RWPE2 (cell line): Measurements from ENCODE around the gene ADAMTS17.

Experiments used
- ATAC-seq: fragments of 200-7000 bp; cut with Tn5 transposase; 3 replicates; pipeline ENCODE4 v1.9.1; 2021; ENCODE audit warnings: low read depth
- DNase-seq: peaks from one replicate; pipeline ENCODE4 v3.0.0-alpha.2; 2020; ENCODE audit warnings: low spot score
- H3K27ac ChIP-seq: fragments of 450-650 bp; 2 replicates; pipeline ENCODE4 v1.5.1; 2017; ENCODE audit warnings: mild to moderate bottlenecking; ENCODE audit not compliant: poor library complexity, severe bottlenecking
- H3K27me3 ChIP-seq: fragments of 250-450 bp; sonication (Bioruptor Pico); 2 replicates; pipeline ENCODE4 v1.5.1; 2021; ENCODE audit warnings: mild to moderate bottlenecking, moderate library complexity; ENCODE audit not compliant: insufficient read depth, poor library complexity, severe bottlenecking
- H3K36me3 ChIP-seq: fragments of 250-450 bp; sonication (Bioruptor Pico); 2 replicates; pipeline ENCODE4 v1.5.1; 2020; ENCODE audit warnings: low read depth, mild to moderate bottlenecking, moderate library complexity
- H3K4me1 ChIP-seq: fragments of 250-450 bp; sonication (Bioruptor Pico); 2 replicates; pipeline ENCODE4 v1.5.1; 2021; ENCODE audit warnings: mild to moderate bottlenecking, moderate library complexity; ENCODE audit not compliant: insufficient read depth, poor library complexity, severe bottlenecking
- H3K4me3 ChIP-seq: fragments of 250-450 bp; sonication (Bioruptor Pico); 2 replicates; pipeline ENCODE4 v1.5.1; 2021; ENCODE audit warnings: mild to moderate bottlenecking, moderate library complexity; ENCODE audit not compliant: severe bottlenecking
- H3K9me3 ChIP-seq: fragments of 250-450 bp; sonication (Bioruptor Pico); 2 replicates; pipeline ENCODE4 v1.5.1; 2021; ENCODE audit warnings: mild to moderate bottlenecking, moderate library complexity; ENCODE audit not compliant: severe bottlenecking
- CTCF ChIP-seq: fragments of 450-650 bp; IDR thresholded peaks from one replicate; pipeline ENCODE4 v1.5.1; 2017; ENCODE audit warnings: mild to moderate bottlenecking, moderate library complexity; ENCODE audit not compliant: poor library complexity, severe bottlenecking

The ADAMTS17 gene

GRCh38 chr15:100308213-100308600, 33.6 kb downstream of the ADAMTS17 start:
- ATAC-seq, result peak; percentile 81
- no peak for DNase-seq
- H3K4me1 ChIP-seq, result peaks cover 10% of the 10 kb centered on the region
- TF ChIP-seq CTCF, result no peak
- H3K27ac ChIP-seq, result no peak overlapping the region
- no peaks in the 10 kb centered on the region for H3K9me3 ChIP-seq
- no peak overlapping the region for H3K4me3 ChIP-seq
- H3K36me3 ChIP-seq, result no peaks in the 10 kb centered on the region
- no peaks in the 10 kb centered on the region for H3K27me3 ChIP-seq

DNA sequence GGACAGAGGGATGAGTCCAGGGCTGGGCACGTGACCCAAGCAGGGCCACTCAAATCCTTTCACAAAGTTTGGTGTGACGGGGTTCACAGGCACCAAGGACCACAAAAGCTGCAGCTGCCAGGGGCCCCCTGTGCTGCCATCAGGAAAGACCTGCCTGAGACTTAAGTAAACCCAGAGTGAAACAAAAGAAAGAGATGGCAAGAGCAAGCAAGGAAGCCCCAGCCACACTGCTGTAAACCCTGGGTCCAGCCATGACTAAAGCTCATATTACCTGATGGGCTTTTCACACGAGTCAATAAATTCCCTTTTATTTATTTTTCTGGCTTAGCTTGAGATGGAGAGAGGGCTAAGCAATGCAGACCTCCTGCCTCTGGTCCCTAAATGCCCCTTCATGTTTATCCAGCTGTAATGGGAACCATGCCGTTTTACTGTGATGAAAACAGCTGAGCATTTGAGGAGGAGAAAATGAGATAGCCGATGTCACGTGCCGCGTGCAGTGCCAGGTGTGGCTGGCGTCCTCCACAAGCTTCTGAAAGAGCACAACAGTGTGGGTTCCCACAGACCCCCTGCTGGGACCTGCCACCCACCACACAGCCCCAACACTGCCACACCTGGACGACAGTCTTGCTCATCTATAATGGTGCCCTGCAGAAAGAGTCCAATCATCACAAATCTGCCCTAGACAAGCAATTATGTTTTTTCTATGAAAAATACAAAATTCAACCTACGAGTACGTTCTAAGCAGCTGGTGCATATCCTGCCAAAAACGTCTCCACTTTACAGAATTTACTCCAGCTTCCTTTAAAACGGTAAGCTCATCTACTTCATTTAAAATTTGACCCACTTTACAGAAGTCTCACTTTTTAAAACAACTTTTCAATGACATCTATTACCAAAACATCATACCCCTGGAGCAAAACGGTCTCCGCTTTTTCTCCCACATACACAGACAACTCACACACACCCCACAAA, 34.2 kb downstream of the ADAMTS17 start:
- H3K9me3 ChIP-seq, result no peaks in the 10 kb centered on the region

GRCh38 chr15:100306098-100306497, 35.7 kb downstream of the ADAMTS17 start:
- TF ChIP-seq CTCF, result no peak
- no peak for ATAC-seq

More for the DNA sequence above, 34.2 kb downstream of the ADAMTS17 start:
- H3K36me3 ChIP-seq, result no peaks in the 10 kb centered on the region
- no peak overlapping the region for H3K4me3 ChIP-seq
- TF ChIP-seq CTCF, result no peak
- H3K27me3 ChIP-seq, result no peaks in the 10 kb centered on the region
- no peak overlapping the region for H3K27ac ChIP-seq
- DNase-seq (no peak), ATAC-seq (no peak)
- peaks cover 10% of the 10 kb centered on the region for H3K4me1 ChIP-seq

GRCh38 chr15:100301910-100302431, 39.8 kb downstream of the ADAMTS17 start:
- Histone ChIP-seq H3K4me1 (no peaks in the 10 kb centered on the region), H3K4me3 (no peak overlapping the region), H3K27ac (no peak overlapping the region), H3K27me3 (no peaks in the 10 kb centered on the region), H3K36me3 (no peaks in the 10 kb centered on the region), H3K9me3 (peaks cover 3% of the 10 kb centered on the region)
- no peak for ATAC-seq
- DNase-seq, result no peak
- TF ChIP-seq CTCF, result no peak

More at GRCh38 chr15:100306098-100306497, 35.7 kb downstream of the ADAMTS17 start:
- peaks cover under 1% of the 10 kb centered on the region for H3K9me3 ChIP-seq
- no peak overlapping the region for H3K27ac ChIP-seq
- peaks cover 10% of the 10 kb centered on the region for H3K4me1 ChIP-seq
- no peak for DNase-seq
- H3K4me3 ChIP-seq, result no peak overlapping the region
- H3K36me3 ChIP-seq, result no peaks in the 10 kb centered on the region
- H3K27me3 ChIP-seq, result no peaks in the 10 kb centered on the region
